GM12865 (cell line): Measurements from ENCODE around the gene NT5C1A.

Experiments
- DNase-seq: peaks from one replicate; pipeline ENCODE4 v3.0.0; 2010; ENCODE audit warnings: low read depth
- H3K4me3 ChIP-seq: 2 replicates; pipeline ENCODE4 v1.5.1; 2011; ENCODE audit warnings: mild to moderate bottlenecking, low read depth, low read length, control low read depth
- CTCF ChIP-seq: IDR thresholded peaks from 2 replicates; pipeline ENCODE4 v1.5.1; 2011; ENCODE audit warnings: low read length, control low read depth, low read depth, inconsistent platforms; ENCODE audit not compliant: insufficient read depth; ENCODE audit errors: missing control alignments

The NT5C1A gene

GRCh38 chr1:39645411-39646043 is 26.4 kb downstream of the NT5C1A start:
- no peak for DNase-seq
- TF ChIP-seq CTCF: no peak
- no peak overlapping the region for H3K4me3 ChIP-seq

- no peak for DNase-seq
Measured at GRCh38 chr1:39643705-39644104, 28.2 kb downstream of the NT5C1A start.

GRCh38 chr1:39642796-39643195 is 29.1 kb downstream of the NT5C1A start:
- TF ChIP-seq CTCF: no peak
- no peak overlapping the region for H3K4me3 ChIP-seq
- no peak for DNase-seq

More at GRCh38 chr1:39643705-39644104, 28.2 kb downstream of the NT5C1A start:
- TF ChIP-seq CTCF: no peak
- no peak overlapping the region for H3K4me3 ChIP-seq

- no peak overlapping the region for H3K4me3 ChIP-seq
- TF ChIP-seq CTCF: no peak
- DNase-seq: no peak
Measured at GRCh38 chr1:39640861-39641260, 31.0 kb downstream of the NT5C1A start.

- no peak within 1 kb of the TSS for H3K4me3 ChIP-seq
- DNase-seq: peak; percentile 41
- peak; percentile 6 for TF ChIP-seq CTCF
Measured at GRCh38 chr1:39639305-39640130, 32.4 kb downstream of the NT5C1A start, which contains the start of gene HEYL. Gene HEYL (minus strand): TSS chr1:39639643. CDS start chr1:39639625, 18 bp downstream.

GRCh38 chr1:39638965-39639304 is 33.0 kb downstream of the NT5C1A start:
- DNase-seq: no peak
- TF ChIP-seq CTCF: no peak
- no peak overlapping the region for H3K4me3 ChIP-seq
